ENCODE measurements around the gene OPRM1.

OPRM1 gene

DNA sequence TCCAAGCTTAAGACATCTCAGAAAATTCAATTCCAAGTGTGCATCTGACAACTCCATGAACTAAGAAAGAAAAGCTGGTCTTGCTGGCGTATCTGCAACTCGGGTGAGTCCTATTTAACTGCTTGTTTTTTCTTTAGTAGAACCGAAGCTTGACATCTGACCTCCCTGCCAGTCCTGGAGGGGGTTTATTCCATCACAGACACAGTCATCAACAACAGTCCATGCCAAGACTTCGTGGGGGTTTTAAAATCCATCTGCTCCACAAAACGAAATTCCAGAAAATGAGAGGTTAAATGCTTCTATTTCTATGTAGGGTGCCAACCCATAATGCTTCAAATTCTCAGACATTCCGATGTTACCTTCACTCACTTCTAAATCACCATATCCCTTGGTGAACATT, 183.7 kb downstream of the OPRM1 start:
- no peak for DNase-seq (ENCODE audit: low read depth)
- H3K4me3 ChIP-seq (ENCODE audit: low read depth, low read length): no peak overlapping the region
- TF ChIP-seq CTCF (IDR thresholded peaks at IDR 0.05; ENCODE audit: control insufficient read depth, extremely low read depth, insufficient read depth): no peak

- DNase-seq (ENCODE audit: low read depth): no peak
- no peak overlapping the region for H3K4me3 ChIP-seq (ENCODE audit: low read depth, low read length)
- no peak for TF ChIP-seq CTCF (IDR thresholded peaks at IDR 0.05; ENCODE audit: control insufficient read depth, extremely low read depth, insufficient read depth)
Observed at GRCh38 chr6:154223296-154223695, 184.3 kb downstream of the OPRM1 start.

- no peak for TF ChIP-seq CTCF (IDR thresholded peaks at IDR 0.05; ENCODE audit: control insufficient read depth, extremely low read depth, insufficient read depth)
- H3K4me3 ChIP-seq (ENCODE audit: low read depth, low read length): no peak overlapping the region
- no peak for DNase-seq (ENCODE audit: low read depth)
Observed at GRCh38 chr6:154226461-154226860, 187.4 kb downstream of the OPRM1 start.

DNA sequence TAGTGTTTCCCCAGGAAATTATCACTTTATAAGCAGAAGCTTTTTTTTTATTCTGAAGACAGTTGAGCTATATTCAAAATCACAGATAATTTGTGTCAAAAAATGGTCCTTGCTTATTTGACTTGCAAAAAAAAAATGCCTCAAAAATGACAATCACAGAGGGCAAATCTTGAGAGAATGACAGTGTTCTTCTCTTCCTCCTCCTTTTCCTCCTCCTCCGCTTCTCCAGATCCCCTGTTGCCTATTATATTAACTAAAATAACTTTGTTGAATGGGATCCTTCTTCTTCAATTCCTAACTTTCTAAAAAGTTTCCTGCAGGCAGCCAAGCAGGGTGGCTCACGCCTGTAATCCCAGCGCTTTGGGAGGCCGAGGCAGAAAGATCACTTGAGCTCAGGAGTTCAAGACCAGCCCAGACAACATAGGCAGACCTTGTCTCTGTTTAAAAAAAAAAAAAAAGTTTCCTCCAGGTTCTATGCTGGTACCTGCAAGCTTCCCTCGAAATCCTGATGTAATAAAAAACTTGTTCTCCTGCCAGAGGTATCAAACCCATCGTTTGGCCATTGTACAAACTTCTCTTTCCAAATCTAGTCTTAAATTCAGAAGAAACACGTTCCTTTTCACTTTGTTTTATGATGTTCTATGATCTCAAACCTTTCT, 189.0 kb downstream of the OPRM1 start:
- DNase-seq (ENCODE audit: low read depth): no peak
- no peak overlapping the region for H3K4me3 ChIP-seq (ENCODE audit: low read depth, low read length)
- no peak for TF ChIP-seq CTCF (IDR thresholded peaks at IDR 0.05; ENCODE audit: control insufficient read depth, extremely low read depth, insufficient read depth)

DNA sequence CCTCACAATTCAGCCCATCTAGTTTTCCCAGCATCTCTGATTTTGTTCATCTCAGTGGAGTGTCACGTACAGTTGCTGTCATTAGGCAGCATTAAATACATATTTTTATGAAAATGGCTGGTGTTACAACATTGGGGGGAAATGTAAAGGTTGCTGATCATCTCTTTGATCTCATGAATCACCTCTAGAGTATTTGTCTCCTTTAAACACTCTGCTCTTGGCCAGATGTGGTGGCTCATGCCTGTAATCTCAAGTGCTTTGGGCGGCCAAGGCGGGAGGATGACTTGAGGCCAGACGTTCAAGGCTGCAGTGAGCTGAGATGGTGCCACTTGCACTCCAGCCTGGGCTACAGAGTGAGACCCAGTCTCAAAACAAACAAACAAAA, 189.5 kb downstream of the OPRM1 start:
- no peak for DNase-seq (ENCODE audit: low read depth)
- H3K4me3 ChIP-seq (ENCODE audit: low read depth, low read length): no peak overlapping the region
- TF ChIP-seq CTCF (IDR thresholded peaks at IDR 0.05; ENCODE audit: control insufficient read depth, extremely low read depth, insufficient read depth): no peak

- no peak for TF ChIP-seq CTCF (IDR thresholded peaks at IDR 0.05; ENCODE audit: control insufficient read depth, extremely low read depth, insufficient read depth)
- H3K4me3 ChIP-seq (ENCODE audit: low read depth, low read length): no peak overlapping the region
- DNase-seq (ENCODE audit: low read depth): no peak
Observed at GRCh38 chr6:154229786-154230185, 190.7 kb downstream of the OPRM1 start.

DNA sequence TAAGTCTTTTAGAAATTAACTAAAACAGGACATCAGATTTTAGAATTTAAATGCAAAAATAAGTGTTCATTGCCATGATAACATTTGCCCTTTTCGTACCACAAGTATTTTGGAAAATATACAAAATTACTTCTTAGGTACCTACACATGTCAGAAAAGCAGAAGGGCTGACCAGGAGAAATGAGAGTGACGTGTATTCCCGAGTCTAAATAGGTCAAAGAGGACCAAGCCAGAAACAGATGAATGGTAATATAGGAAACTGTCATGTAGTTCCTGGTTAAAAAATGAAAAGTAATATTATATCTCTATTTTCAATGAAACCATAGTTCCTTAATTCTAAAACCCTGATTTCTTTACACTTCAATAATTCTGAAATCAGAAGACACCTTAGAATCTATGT, 191.4 kb downstream of the OPRM1 start:
- H3K4me3 ChIP-seq (ENCODE audit: low read depth, low read length): no peak overlapping the region
- TF ChIP-seq CTCF (IDR thresholded peaks at IDR 0.05; ENCODE audit: control insufficient read depth, extremely low read depth, insufficient read depth): no peak
- no peak for DNase-seq (ENCODE audit: low read depth)

All from LNCaP clone FGC (cell line).